ENCODE results near the gene CECR2. TPM values are rescaled to one million over a fixed set of nuclear protein-coding genes. Genes with fewer than 3 reads are reported as not detected.

The CECR2 gene
- polyA plus RNA-seq, 3 donors: 14.1 to 21.4 (median 14.3) TPM

Other genes starting within 250 kb of the CECR2 start
- gene TMEM121B, start 248.1 kb upstream of the CECR2 start, polyA plus RNA-seq (ENCODE audit: insufficient read length in 3 of 3): under 1 TPM; 0.51 to 0.93 (median 0.90) TPM
- gene HDHD5, start 210.2 kb upstream of the CECR2 start, polyA plus RNA-seq (ENCODE audit: insufficient read length in 3 of 3): 10 to 100 TPM; 30.4 to 43.6 (median 43.0) TPM
- gene ADA2, start 150.0 kb upstream of the CECR2 start, polyA plus RNA-seq (ENCODE audit: insufficient read length in 3 of 3): 10 to 100 TPM; 36.8 to 46.3 (median 40.1) TPM
- gene SLC25A18, start 194.0 kb downstream of the CECR2 start, polyA plus RNA-seq (ENCODE audit: insufficient read length in 3 of 3): 1 to 10 TPM; 1.5 to 1.9 (median 1.6) TPM

All from renal cortex interstitium (tissue), 3 donors.